NCI-H446 treated with DMSO at 0.1 percent for 48 hours (cell line): ENCODE measurements around the gene WDHD1.
"Not testable (repeated sequence)": the region's sequence is repeated elsewhere in the genome, so short reads cannot be mapped to it uniquely, and the experiment has no call there.

ENCODE experiments used
- DNase-seq: peaks from one replicate; lab custom pipeline; 2025; lab: John Stamatoyannopoulos, UW

The WDHD1 gene

DNA sequence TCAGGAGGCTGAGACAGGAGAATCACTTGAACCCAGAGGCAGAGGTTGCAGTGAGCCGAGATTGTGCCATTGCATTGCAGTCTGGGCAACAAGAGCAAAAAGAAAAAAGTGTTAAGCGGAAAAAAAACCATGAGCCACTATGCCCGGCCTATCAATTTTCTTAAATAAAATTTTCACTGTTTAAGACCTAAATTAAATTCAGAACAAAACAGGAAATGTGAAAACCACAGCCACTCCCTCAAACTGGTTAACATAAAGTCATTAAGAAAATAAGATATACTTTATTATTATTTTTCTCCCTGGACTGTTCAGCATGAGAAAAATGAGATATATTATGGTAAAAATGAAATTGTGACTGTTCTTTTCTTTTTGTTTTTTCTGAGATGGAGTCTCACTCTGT lies 79.7 kb downstream of the WDHD1 start:
- DNase-seq = no peak

DNA sequence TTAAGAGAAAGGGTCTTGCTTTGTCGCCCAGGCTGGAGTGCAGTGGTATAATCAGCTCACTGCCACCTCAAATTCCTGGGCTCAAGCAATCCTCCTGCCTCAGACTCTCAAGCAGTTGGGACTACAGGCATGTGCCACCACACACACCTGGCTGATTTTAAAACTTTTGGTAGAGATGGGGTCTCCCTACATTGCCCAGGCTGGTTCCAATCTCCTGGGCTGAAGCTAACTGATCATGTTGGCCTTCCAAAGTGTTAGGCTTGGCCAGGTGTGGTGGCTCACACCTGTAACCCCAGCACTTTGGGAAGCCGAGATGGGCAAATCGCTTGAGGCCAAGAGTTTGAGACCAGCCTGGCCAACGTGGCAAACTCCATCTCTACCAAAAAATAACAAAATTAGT lies 80.4 kb downstream of the WDHD1 start:
- DNase-seq = no peak

DNA sequence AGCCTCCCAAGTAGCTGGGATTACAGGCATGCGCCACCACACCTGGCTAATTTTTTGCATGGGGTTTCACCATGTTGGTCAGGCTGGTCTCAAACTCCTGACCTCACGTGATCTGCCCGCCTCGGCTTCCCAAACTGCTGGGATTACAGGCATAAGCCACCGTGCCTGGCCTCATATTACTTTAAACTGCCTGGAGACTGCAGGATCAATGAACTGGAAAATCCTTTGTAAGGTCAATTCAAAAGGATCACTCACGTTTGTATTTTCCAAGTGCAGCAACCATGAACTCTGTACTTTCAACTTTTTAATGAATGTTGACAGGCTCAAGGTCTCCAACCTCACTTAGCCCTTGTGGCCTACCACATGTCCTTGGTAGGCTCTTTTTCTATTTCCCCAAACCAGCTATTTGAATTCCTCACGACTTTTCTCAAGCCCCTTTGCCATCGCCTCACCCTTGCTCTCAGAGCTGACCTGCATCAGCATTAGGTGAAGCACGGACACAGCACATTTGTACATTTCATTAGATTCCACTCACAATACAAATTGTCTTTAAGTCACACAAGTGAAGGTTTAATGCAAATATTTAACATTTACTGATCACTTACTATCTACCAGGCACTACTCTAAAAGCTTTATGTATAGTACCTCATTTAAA lies 82.0 kb downstream of the WDHD1 start:
- no peak for DNase-seq

DNA sequence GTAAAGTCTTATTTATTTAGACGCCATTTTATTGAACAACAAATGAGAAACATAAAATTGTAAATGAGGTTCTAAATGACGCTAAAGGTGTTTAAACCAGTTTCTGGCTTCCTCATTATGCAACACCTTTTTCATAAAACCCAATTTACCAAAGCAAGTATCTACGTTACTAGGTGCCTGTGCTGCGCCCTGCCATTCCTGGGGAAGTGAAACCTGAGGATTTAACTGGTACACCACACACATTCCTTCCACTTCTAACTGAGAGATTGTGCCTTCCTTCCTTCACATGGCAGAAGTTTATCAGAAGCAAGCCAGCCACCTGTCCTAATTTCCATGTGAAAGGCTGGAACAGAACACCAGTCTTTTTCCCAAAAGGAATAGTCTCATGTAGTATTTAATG lies 84.0 kb downstream of the WDHD1 start:
- DNase-seq = no peak

DNA sequence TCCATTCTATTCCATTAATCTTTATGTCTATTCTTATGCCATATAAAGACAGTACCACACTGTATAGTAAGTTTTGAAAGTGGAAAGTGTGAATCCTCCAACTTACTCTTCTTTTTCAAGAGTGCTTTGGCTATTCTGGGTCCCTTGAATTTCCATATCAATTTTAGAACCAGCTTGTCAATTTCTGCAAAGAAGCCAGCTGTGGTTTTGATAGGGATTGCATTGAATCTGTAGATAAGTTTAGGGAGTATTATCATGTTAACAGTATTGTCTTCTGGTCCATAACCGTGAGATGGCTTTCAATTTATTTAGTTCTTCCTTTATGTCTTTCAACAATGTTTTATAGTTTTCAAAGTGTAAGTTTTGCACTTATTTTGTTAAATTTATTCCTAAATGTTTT lies 90.1 kb downstream of the WDHD1 start:
- no peak for DNase-seq

DNA sequence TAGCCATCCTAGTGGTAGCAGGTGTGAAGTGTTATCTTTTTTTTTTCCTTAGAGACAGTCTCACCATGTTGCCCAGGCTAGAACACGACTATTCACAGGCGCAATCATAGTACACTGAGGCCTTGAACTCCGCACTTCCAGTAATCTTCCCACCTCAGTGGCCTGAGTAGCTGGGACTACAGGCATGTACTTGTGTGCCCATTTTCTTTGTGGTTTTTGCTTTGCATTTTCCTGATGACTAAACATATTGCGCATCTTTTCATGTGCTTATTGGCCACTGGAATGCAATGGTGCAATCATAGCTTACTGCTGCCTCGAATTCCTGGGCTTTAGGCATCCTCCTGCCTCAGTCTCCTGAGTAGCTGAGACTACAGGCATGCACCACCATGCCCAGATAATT lies 90.9 kb downstream of the WDHD1 start:
- DNase-seq = no peak

DNA sequence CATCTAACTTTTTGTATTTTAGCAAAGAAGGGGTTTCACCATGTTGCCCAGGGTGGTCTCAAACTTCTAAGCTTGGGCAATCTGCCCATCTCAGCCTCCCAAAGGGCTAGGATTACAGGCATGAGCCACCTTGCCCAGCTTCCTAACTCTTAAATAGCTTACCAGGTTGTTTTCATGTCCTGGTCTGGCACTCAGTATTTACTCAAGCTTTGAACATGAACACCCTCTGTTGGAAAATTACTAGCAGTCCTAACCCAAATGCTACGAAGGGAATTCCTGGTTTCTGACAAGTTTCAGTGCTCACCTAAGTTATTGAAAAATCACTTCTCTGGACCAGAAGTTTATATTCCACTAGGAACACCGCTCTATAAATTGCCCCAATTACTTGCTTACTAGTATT lies 91.8 kb downstream of the WDHD1 start:
- DNase-seq = no peak

DNA sequence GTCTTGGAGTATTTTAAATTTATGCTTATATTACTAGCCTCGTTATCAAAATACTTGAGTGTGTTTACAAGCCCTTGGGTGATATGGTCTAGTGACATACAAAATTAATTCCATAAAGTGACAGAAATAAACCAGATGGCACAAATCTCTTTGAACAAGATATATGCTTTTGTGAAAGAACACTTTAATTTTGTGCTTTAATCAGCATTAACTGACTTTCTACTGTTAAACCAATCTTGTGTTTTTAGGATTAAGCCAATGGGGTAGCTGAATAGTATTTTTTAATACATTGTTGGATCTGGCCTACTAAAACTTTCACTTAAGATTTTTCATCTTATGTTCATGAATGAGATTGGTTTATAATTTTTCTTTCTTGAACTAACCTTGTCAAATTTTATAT lies 93.9 kb downstream of the WDHD1 start:
- no peak for DNase-seq

DNA sequence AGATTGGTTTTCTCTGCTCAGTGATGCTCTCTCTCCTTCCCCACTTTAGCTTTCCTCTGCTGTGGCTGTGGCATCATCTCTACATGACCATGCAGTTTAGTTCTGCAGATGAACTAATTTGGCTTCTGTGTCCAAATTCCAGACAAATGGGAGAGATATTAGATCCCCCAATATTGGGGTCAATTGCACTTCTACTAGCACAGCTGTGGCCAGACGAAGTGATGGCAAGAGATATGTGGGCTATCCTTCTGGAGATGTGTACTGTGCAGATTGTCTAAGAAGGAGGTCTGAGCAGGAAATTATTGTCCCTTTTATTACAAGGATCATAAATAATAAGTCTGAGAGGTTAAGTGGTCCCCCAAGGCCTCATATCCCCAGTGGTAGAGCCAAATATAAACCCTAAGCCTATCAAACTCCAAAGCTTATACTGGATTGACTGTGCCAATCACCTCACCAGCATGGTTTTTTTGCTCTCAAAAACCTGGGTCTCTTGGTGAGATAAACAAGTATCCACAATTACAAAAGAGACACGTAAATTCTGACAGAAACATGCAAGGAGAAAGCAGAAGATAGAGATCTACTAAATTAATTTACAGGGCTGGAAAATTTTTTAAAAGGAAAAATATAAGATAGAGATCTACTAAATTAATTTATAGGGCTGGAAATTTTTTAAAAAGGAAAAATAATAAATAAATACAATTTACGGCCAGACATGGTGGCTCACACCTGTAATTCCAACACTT lies 95.1 kb downstream of the WDHD1 start:
- no peak for DNase-seq

DNA sequence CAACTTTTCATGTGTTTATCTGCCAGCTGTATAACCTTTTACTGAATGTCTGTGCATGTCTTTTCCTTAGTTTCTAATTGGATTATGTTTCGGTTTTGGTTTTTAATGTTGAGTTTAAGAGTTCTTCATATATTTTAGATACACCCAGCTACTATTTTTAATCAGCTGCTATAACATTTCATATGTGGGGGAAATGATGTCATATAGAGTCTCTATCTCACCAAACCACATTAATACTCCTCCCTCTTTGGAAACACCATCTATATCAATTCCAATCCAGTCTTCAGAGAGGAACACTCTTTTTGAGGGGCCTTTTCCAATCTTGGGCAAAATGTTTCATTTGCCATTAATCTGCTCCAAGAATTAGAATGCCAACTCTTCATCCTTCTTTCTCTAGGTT lies 95.8 kb downstream of the WDHD1 start:
- no peak for DNase-seq

DNA sequence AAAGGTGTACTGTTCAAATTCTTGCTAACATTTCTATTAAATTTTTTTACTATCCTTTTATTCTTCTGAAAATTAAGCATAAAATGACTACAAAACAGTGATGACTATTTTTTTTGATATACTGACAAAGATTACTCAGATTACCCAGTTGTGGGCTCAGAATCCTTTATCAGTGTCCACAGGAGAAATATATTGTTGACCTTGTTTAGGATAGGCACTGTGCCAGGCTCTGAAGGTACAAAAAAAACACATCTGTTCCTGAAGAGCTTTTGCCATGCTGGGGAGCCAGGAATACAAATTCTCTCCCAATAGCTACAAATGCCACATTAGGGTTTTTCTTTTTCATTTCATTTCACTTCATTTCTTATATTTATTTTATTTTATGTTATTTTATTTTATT lies 97.3 kb downstream of the WDHD1 start:
- DNase-seq = no peak

DNA sequence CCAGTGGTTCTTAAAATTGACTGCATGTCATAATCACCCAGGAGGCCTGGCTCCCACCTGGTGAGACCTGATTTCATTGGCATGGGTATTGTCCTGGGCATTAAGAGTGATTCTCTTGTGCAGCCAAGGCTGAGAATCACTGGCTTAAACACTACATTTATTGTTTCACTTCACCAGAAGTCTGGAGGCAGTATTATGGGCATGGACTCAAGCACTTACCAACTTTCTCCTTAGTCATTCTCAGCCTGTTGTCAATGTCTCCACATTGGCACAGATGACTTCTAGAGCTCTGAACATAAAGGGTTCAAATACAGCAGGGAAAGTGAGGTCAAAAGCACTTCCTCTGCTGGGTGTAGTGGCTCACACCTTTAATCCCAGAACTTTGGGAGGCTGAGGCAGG lies 98.7 kb downstream of the WDHD1 start:
- DNase-seq = no peak

DNA sequence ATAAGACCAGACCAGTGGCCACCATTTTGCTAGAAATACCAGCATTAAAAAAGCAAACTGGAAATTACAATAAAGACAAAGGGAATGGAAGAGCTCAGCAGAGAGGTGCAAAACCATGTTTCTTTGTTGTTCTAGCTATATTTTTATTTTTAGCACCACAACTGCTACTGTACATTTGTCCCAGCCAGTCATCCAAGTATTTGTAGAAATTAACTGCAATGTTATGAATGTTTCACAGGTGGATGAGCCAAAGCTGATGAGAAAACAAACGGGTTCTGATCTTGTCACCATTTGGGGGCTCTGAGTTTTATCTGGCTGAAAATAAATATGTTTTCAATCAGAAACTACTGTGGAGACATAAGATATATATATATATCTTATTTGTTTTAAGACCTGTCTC lies 99.3 kb downstream of the WDHD1 start:
- DNase-seq = no peak

DNA sequence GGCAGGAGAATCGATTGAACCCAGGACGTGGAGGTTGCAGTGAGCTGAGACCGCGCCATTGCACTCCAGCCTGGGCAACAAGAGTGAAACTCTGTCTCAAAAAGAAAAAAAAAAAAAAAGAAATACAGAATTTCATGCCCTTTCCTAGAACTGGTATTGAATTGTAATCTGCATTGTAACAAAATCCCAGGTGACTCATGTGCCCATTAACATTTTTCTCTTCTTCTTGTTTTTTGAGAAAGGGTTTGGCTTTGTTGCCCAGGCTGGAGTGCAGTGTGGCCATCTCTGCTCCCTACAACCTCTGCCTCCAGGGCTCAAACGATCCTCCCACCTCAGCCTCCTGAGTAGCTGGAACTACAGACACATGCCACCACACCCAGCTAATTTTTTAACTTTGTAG lies 100.3 kb downstream of the WDHD1 start:
- not testable (repeated sequence) for DNase-seq

DNA sequence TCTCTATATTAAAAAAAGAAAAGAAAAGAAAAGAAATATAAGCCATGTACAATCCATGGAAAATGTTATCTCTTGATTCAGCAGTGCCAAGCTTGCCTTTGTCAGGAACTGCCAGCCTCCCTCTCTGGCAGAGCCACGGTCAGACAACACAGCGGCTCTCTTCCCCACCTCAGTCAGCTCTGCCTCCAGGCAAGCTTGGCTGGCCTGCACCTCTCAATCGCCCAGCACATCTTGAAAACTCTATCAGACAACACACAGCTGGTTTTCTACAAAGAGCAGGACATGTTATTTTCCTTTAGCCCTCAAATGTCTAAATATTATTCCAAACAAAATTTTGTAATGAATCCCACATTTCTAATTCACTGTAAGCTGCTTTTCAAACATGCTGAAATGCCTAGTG lies 104.3 kb downstream of the WDHD1 start:
- DNase-seq = no peak

DNA sequence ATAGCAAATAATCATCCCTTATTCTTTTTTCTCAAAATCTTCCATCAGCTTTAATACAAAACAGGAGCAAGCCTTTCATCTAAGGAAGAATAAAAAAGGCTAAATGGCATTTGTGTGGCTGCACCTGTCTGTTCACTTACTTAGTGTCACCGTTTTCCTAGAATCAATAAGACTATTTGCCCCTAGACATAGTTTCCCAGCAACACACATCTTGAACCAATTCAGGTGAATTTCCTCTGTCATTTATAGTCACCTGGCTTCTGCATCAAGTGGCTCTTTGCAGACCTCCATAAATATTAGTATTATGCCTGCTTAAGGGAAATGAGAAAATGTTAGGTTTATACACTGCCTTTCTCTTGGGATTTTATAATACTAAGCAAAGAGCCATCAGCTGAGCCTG lies 106.8 kb downstream of the WDHD1 start:
- DNase-seq = no peak

DNA sequence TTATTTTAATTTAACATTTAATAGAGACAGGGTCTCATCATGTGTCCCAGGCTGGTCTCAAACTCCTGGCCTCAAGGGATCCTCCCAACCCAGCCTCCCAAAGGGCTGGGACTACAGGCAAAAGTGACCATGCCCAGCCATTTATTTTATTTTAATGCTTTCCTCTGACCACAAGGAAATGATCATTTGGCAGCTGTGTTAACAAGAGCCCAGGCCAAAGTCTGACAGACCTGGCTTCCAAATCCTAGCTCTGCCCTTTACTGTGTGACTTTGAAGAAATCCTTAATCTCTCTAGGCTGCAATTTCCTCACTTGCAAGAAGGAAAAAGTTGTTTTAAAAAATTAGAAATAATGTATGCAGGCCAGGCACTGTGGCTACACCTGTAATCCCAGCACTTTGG lies 107.6 kb downstream of the WDHD1 start:
- DNase-seq = no peak

DNA sequence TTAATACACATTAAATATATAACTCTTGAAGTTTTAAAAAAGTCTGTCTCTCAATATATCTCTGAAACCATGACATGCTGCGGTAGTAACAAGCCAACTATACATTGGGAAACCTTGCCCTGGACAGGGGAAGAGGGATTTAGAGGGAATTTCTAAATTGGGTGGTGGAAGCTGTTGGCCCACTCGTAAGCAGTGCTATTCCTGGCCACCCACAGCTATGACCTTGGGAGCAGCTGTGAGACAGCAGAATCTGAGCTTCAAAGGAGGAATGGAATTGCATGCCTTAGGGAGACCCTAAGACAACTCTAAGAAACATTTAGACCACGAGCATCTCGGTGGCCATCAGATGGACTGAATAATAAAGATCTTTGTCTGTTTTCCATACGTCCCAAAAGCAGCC lies 108.5 kb downstream of the WDHD1 start:
- no peak for DNase-seq

DNA sequence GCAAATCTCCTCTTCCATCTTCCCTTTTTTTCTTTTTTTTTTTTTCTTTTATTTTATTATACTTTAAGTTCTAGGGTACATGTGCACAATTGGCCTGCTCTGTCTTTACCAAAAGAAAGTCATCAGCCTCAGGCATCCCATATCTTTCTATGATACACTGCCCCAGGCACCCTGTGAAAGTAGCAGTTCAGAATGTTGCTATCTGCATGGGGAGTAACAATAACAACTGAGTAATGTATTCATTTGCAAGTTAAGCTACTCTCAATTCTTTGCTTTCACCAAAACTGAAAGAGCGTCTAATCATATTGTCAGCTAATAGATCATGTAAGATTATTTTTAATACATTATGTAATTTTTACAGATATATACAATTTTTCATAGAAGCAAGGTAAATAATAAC lies 110.8 kb downstream of the WDHD1 start:
- no peak for DNase-seq

DNA sequence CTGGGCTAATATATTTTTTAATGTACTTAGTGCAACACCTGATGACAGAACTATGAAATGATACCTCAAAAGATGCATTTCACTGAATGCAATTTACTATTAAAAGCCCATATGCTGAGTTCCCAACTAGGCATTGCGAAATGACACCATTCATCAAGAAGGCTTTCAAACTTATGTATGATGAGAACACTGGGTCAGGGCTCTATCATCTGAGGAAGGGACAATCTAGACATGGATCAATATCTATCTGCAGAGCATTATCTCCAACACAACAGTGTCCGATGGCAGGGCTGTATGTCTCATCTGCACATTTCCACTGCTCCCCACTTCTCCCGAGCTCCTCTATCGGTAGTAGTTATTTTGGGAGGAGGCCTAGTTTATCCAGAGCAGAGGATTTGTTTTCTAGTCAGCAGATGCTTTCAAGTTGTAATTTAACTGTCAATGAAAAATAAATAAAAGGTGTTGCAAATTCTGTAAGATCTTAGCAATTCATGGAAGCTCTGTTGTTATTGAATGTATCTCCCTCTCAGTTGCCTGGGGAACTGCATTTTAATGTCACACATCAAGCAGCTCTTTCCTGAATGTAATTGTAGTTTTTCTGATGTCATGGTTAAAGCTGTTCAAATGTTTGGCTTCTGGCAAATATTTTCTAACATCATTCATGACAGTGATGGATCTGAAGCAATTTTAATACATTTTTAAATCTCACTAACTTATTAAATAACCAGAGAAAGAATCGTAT lies 116.9 kb downstream of the WDHD1 start:
- no peak for DNase-seq

DNA sequence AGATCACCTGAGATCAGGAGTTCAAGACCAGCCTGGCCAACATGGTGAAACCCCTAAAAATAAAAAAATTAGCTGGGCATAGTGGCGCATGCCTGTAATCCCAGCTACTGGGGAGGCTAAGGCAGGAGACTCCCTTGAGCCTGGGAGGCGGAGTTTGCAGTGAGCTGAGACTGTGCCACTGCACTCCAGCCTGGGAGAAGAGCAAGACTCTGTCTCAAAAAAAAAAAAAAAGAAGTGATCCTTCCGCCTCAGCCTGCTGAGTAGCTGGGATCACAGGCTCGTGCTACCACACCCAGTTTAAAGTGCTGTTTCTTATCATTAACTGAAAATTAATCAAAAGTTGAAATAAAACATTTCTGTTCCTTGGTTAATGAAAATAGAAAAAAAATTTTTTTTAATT lies 117.9 kb downstream of the WDHD1 start:
- not testable (repeated sequence) for DNase-seq

DNA sequence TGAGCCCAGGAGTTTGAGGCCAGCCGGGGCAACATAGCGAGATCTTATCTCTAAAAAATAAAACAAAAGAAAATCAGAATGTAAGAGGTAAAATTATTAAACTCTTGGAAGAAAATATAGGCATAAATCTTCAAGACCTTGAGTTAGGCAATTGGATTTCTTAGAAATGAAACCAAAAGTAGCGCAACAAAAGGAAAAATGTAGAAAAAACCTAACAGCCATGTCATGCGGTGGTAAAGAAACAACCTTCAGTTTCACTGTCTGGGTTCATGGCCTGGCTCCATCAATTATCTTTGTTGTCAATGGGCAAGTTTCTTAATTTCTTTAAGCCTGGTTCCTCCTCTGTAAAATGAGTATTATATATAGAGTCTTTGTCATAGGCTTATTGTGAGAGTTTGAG lies 118.7 kb downstream of the WDHD1 start:
- no peak for DNase-seq

DNA sequence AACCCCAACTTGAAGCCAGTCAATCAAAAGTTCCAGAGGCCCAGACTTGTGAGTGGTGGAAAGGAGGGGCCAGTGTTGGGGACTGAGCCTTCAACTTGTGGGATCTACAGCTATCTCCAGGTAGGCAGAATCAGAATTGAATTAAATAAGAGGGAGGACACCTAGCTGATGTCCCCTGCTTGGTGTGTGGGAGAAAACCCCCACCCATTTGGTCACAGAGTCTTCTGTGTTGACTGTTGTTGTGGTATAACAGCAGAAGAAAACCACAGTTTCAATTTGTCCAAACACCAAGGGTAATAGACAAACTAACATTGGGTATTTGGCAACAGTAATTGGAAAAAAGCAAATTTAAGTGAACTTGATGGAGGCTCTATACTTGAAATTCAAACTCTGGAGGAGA lies 120.8 kb downstream of the WDHD1 start:
- DNase-seq = no peak
